Activated CD4-positive, alpha-beta T cell treated with anti-CD3 and anti-CD28 coated beads, Interleukin-2, amount 50 U/mL, for 16 hours (primary cell): ENCODE measurements around the gene B4GALT7.

Experiments used
- DNase-seq: peaks from one replicate; pipeline ENCODE4 v3.0.0-alpha.2; 2020

Gene B4GALT7

DNA sequence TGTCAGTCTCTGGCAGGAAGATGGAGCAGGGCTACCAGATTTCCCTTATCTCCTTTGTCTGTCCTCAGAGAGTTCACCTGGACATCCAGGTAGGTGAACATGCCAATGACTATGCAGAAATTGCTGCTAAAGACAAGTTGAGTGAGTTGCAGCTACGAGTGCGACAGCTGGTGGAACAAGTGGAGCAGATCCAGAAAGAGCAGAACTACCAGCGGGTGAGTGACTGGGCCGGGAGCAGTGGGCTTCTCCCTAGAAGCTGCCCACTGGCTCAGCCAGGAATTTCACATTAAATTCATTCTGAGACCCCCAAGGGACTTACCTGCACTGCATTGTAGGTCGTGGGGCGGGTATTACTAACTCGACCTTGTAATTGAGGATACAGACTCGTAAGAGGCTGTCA lies 5.9 kb upstream of the B4GALT7 start:
- DNase-seq, result no peak

DNA sequence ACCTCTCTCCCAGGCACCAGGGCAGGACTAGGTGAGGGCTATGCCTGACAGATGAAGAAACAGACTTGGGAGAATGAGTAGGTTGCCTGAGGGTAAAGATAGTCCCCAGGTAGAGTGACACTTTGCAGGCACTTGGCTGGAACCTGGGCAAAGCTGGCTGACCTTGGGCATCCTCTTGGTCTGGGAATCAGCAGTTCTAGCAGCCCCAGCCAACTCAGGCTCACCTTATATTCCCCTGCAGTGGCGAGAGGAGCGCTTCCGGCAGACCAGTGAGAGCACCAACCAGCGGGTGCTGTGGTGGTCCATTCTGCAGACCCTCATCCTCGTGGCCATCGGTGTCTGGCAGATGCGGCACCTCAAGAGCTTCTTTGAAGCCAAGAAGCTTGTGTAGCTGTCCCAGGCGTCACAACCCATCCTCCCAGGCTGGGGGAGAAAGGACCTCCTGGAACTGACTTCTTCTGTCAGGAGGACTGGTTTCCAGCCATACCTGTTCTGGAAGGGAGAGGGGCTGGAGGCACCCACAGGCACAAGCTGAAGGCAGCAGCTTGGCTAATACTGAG lies 4.8 kb upstream of the B4GALT7 start:
- no peak for DNase-seq

DNA sequence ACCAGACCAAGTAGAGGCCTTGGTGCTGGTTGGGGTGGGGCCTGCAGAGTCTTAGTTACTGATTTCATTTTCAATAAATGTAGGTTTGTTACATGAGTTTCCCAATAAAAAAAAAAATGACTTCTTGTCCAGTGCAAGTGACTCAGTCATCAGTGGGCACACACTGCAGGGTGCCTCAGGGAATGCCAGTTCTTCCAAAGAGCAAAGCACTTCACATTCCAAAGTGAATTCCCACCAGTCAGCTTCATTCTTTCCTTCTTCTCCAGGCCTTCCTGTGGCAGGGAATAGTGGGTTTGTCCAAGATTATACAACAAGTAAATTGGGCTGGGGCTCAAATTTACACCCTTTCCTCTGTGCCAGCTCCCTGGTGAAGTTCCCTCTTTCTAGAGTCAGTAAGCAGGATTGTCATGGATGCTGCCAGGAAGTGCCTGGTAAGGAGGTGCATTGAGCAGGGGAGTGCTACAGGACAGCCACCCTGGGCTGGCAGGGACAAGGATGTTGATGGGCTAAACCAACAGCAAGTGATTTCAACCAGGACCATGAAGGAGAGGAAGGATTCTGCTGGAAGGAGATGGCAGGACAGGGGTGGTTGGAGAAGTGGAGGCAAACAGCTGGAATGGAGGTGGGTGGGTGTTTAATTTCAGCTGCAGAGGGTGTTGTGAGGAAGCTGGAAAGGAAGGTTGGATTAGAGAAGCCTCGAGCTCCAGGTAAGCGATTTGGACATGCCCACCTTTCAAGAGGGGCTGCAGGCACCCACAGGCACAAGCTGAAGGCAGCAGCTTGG lies 3.7 kb upstream of the B4GALT7 start:
- no peak for DNase-seq

- DNase-seq, result no peak
Measured at GRCh38 chr5:177596775-177597238, 3.1 kb upstream of the B4GALT7 start.

GRCh38 chr5:177598477-177598876 lies 1.5 kb upstream of the B4GALT7 start:
- no peak for DNase-seq

DNA sequence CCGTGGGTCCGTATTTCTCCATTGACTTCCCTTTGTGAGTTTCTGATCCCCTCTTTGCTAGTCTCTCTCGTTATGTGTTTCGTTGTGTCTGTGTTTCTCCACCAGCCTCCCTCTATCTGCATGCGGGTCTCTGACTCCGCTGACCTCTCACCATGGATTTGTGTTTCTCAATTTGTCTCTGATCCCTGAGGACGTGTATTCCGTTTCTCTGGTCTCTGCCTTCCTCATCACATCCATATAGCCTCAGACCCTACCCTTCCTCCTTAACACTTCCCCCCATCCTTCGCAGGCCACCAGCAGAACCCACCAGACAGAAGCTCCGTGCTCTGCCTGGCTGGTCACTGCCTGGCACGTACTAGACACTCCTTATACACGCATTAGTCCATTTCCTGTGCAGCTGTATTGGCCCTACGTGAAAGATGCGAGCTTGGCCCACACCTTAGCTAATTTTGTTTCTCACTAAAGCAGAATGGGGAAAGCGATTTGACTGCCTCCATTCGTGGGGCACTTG lies 631 bp downstream of the B4GALT7 start:
- DNase-seq, result no peak

- DNase-seq, result no peak
Measured at GRCh38 chr5:177601126-177601525, 1.2 kb downstream of the B4GALT7 start.

- DNase-seq, result no peak
Measured at GRCh38 chr5:177601577-177602457, 1.9 kb downstream of the B4GALT7 start.

DNA sequence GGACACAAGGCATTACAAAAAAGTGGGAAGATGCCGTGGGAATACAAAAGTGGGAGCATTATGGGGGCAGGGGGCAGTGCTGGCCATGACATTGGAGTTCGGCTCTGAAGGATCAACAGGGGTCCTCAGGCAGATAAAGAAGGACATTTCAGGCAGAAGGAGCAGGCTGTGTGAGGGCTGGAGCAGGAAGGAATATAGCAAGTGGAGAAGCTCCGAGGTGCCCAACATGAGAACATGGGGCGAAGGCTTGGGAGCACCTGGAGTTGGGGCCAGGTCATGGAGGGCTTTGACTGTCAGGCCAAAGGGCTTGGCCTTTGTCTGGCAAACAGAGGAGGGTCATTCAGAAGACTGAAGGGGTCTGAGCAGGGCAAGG lies 2.5 kb downstream of the B4GALT7 start:
- no peak for DNase-seq

DNA sequence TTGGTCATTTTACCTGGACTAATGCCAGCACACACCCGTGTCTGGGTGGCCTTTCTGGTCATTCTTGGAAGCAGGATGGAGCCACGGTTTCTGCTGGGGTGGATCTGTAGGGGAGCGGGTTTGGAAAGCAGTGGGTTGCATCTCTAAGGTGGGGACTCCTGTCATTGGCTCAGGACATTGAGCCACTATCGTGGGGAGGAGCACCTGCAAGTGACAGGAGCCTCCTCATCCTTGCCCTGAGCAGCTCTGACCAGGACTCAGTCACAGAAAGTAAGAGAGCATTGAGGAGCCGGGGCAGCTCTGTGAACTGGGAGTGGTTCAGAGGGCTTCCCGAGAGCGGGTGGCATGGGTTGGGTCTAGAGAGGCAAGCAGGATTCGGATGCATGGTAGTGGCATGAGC lies 3.7 kb downstream of the B4GALT7 start:
- DNase-seq, result no peak

DNA sequence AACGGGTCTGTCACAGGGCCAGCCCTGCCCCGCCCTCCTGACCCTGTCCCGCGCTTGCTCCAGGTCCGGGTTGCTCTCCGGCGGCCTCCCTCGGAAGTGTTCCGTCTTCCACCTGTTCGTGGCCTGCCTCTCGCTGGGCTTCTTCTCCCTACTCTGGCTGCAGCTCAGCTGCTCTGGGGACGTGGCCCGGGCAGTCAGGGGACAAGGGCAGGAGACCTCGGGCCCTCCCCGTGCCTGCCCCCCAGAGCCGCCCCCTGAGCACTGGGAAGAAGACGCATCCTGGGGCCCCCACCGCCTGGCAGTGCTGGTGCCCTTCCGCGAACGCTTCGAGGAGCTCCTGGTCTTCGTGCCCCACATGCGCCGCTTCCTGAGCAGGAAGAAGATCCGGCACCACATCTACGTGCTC lies 4.2 kb downstream of the B4GALT7 start:
- no peak for DNase-seq

GRCh38 chr5:177604656-177605055 lies 4.7 kb downstream of the B4GALT7 start:
- DNase-seq, result no peak

- no peak for DNase-seq
Measured at GRCh38 chr5:177605078-177605477, 5.1 kb downstream of the B4GALT7 start.

DNA sequence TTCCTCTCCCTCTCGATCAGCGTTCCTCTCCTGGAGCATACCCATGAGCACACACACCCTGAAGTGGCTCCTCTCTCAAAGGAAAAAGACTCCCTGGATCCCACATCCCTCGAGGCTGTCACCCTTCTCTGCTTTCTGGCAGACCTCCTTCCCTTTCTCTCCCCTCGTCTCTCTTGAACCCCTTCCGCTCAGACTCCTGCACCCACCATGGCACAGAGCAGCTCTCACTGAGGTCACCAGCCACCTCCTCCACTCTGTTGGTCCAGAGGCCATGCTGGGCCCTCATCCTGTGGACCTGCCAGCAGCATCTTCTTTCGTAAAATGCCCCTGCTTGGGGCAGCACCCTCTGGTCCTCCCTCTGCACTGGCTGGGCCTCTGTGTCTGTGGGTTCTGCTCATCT lies 5.7 kb downstream of the B4GALT7 start:
- no peak for DNase-seq

DNA sequence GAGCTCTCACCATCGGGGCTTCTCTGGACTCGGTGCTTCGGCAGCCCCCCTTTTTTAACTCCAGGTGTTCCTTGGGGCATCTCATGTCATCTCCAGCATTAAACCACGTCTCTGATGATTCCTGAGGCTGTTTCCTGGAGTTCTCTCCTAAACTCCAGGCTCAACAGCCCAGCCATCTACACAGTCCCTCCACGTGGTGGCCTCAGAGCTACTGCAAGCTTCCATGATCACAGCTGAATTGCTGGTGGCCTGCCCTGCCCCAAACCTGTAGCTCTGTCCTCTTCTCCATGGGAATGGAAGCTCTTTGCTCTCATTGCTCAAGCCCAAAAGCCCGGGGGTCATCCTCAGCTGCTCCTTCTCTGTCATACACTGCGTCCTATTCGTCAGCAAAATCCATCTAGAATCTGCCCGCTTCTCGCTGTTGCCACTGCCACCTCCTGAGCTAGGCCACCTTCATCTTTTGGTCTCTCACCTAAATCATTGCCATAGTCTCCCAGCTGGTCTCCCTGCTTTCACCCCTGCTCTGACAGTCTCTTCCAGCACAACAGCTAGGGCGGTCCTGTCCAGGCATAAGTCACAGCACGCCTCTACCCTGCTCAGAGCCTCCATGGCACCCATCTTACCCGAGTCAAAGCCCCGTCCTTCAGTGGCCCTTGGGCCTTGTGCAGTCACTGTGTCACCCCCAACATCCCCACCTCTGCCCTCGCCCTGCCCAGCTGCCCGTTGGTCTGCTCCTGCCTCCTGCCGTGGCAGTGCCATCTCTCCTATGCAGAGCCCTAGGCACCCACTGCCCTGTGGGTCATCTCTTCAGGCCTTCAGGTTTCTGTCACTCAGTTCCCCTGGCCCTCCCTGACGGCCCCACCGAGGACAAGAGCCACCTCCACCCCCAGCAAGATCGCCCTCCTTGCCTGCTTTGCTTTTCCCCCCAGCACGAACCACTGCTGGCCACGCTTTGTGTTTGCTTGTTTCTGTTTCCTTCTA lies 6.4 kb downstream of the B4GALT7 start:
- no peak for DNase-seq

DNA sequence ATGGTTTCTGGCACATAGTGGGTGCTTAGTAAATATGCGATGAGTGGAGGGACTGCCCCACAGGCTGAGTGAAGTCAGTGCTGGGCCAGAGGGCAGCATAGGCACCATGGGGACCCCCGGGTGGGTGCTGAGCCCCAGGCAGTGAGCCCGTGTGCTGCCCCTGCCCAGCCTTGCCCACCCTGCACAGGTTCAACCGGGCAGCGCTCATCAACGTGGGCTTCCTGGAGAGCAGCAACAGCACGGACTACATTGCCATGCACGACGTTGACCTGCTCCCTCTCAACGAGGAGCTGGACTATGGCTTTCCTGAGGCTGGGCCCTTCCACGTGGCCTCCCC lies 7.2 kb downstream of the B4GALT7 start:
- DNase-seq, result no peak

DNA sequence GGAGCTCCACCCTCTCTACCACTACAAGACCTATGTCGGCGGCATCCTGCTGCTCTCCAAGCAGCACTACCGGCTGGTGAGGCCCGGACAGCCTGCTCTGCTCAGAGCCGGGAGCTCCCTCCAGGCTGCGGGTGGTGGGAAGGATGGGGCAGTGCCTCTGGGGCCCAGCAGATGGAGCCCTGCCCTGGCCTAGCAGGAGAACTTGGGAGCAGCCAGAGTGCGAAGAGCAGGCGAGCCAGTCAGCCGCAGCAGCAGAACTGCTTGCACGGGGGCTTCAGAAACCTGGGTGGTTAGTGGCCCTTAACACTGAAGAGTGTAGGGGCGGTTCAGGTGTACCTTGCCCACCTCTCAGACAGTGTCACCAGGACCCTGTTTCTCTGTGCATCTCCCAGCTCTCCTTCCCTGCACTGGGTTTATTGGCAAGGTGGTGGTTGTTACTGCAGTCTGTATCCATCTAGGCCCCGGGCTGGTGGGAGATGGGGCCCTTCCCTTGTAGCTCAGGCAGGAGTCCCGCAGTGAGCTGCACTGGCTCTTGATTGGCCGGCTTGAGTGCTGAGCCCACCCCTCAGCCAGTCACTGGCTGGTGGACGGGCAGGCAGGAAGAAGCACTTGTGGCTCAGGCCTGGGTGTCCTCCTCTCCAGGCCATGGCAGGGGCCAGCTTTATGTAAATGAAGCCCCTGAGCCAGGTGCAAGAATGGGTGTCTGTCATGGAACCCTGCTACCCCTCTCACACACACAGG lies 7.7 kb downstream of the B4GALT7 start:
- DNase-seq, result peak; percentile 68

DNA sequence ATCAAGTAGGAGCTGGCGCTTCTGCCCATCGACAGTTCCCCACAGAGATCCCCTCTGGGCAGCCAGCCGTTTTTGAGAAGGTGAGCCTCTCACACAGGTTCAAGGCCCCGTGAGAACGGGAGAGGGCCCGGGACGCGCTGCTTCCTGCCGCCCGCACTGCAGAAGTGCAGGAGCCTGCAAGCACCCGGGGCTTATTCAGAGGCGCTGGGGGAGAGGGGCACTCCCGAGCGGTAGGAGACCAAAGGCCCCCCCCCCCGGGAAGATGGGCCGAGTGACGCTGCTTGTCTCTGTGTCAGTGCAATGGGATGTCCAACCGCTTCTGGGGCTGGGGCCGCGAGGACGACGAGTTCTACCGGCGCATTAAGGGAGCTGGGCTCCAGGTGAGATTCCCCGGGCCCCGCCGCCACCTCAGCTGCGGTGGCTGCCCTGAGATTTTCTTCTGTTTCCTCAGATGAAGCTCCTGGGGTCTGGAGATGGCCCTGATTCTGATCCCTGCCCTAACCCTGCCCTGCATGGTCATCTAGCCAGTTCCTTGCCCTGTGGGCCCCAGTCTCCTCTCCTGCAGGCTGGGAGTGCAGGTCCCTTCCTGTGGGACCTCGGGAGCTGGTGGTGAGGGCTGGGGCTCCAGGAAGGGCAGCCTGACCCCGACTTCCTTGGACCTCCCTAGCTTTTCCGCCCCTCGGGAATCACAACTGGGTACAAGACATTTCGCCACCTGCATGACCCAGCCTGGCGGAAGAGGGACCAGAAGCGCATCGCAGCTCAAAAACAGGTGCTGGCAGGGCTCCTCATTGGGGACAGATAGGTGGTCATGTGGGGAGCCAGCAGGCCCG lies 8.5 kb downstream of the B4GALT7 start:
- no peak for DNase-seq

DNA sequence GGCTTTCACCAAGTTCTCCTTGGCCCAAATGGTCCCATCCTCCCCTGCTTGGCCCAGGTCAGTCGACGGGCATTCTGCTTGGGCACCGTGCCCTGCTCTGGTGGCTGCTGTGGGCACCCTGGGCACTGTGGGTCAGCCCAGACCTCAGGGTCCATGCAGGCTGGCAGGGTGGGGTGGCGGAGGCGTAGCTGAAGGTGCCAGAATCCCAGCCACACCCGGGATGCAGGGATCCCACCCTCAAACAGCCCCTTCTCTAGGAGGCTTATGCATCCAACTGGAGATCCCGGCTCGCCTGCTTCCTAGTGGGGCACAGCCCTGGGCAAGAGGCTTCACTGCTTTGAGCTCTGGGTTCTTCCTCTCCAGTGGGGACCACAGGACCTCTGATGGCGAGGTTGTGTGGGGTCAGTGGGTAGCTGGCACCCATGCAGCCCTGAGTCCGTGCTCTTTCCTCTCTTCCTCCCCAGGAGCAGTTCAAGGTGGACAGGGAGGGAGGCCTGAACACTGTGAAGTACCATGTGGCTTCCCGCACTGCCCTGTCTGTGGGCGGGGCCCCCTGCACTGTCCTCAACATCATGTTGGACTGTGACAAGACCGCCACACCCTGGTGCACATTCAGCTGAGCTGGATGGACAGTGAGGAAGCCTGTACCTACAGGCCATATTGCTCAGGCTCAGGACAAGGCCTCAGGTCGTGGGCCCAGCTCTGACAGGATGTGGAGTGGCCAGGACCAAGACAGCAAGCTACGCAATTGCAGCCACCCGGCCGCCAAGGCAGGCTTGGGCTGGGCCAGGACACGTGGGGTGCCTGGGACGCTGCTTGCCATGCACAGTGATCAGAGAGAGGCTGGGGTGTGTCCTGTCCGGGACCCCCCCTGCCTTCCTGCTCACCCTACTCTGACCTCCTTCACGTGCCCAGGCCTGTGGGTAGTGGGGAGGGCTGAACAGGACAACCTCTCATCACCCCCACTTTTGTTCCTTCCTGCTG lies 9.4 kb downstream of the B4GALT7 start:
- no peak for DNase-seq
